CD4-positive, CD25-positive, alpha-beta regulatory T cell (primary cell): Measurements from ENCODE around the gene VDAC1. TPM values are rescaled to one million over a fixed set of nuclear protein-coding genes. Genes with fewer than 3 reads are reported as not detected.
"Not testable (repeated sequence)": the region's sequence is repeated elsewhere in the genome, so short reads cannot be mapped to it uniquely, and the experiment has no call there.

Experiments
- ATAC-seq, 2 donors: fragments of 150-1000 bp; cut with Tn5 transposase; one replicate each; pipeline ENCODE4 v1.10.0; 2021; ENCODE audit warnings: low read depth in 2 of 2, moderate number of reproducible peaks in 2 of 2, moderate library complexity in 1 of 2
- DNase-seq, 3 donors: peaks; one replicate each; pipeline versions ENCODE4 v3.0.0 to v3.0.0-alpha.2; 2012 to 2022; ENCODE audit warnings: mixed read lengths in 1 of 3
- H3K27ac ChIP-seq: one replicate; pipeline ENCODE4 v1.7.0; 2013; ENCODE audit warnings: mild to moderate bottlenecking, low read length; ENCODE audit not compliant: insufficient read depth, poor library complexity, severe bottlenecking
- H3K27me3 ChIP-seq: one replicate; pipeline ENCODE4 v1.7.0; 2013; ENCODE audit warnings: low read length; ENCODE audit not compliant: control insufficient read depth, insufficient read depth
- H3K36me3 ChIP-seq: one replicate; pipeline ENCODE4 v1.7.0; 2013; ENCODE audit warnings: mild to moderate bottlenecking, low read length, moderate library complexity; ENCODE audit not compliant: control insufficient read depth, insufficient read depth
- H3K4me1 ChIP-seq: 2 replicates; pipeline ENCODE4 v1.7.0; 2013; ENCODE audit warnings: mild to moderate bottlenecking, low read length; ENCODE audit not compliant: insufficient read depth, control insufficient read depth, poor library complexity, severe bottlenecking
- H3K4me3 ChIP-seq: one replicate; pipeline ENCODE4 v1.7.0; 2013; ENCODE audit warnings: low read depth, mild to moderate bottlenecking, low read length, moderate library complexity
- H3K9me3 ChIP-seq, 2 experiments: 1 replicate in 1 of 2; 2 replicates in 1 of 2; pipeline ENCODE4 v1.7.0; 2013; ENCODE audit warnings: low read length in 2 of 2, mild to moderate bottlenecking in 1 of 2, moderate library complexity in 1 of 2; ENCODE audit not compliant: control insufficient read depth in 2 of 2
- H3K27ac Mint-ChIP-seq, 3 donors: one replicate each; pipeline ENCODE4 v1.8.0; 2020 to 2022; ENCODE audit warnings: mild to moderate bottlenecking in 3 of 3, mixed read lengths in 3 of 3, moderate library complexity in 2 of 3
- H3K27me3 Mint-ChIP-seq: one replicate; pipeline ENCODE4 v1.8.0; 2022; ENCODE audit warnings: mild to moderate bottlenecking, mixed read lengths
- H3K36me3 Mint-ChIP-seq: one replicate; pipeline ENCODE4 v1.8.0; 2020; ENCODE audit warnings: mixed read lengths
- H3K4me1 Mint-ChIP-seq, 4 donors: one replicate each; pipeline ENCODE4 v1.8.0; 2020 to 2022; ENCODE audit warnings: mixed read lengths in 4 of 4, mild to moderate bottlenecking in 1 of 4
- H3K4me3 Mint-ChIP-seq, 4 donors: one replicate each; pipeline ENCODE4 v1.8.0; 2020 to 2022; ENCODE audit warnings: mild to moderate bottlenecking in 4 of 4, mixed read lengths in 4 of 4, moderate library complexity in 3 of 4
- H3K9me3 Mint-ChIP-seq, 7 donors: one replicate each; pipeline ENCODE4 v1.8.0; 2020 to 2022; ENCODE audit warnings: mixed read lengths in 7 of 7, mild to moderate bottlenecking in 3 of 7, moderate library complexity in 2 of 7
- polyA plus RNA-seq, 4 donors: library from polyadenylated mRNA; unstranded; fragments of 300-500 nt; fragmentation: Illumina TruSeq; gene quantifications; one replicate each; pipeline ENCODE4 v1.2.3, GENCODE V29; 2021
- total RNA-seq: library from RNA; stranded (reverse); gene quantifications from one replicate; pipeline ENCODE4 v1.2.3, GENCODE V29; 2022

Gene VDAC1
- total and polyA plus RNA-seq, 5 donors from 2014 or later = 56.0 to 104 (median 93.9) TPM

- Histone ChIP-seq H3K4me1 (peaks cover 14% of the 10 kb centered on the region), H3K27me3 (no peaks in the 10 kb centered on the region), H3K27ac (no peak overlapping the region), H3K4me3 (no peak overlapping the region), H3K36me3 (peaks cover 36% of the 10 kb centered on the region), H3K9me3 (no peaks in the 10 kb centered on the region)
- ATAC-seq (no peak), DNase-seq (no peak)
- Mint-ChIP-seq H3K27me3 (no peaks in the 10 kb centered on the region), H3K27ac (peak overlapping the region; percentile 63 to 79 (median 68)), H3K4me1 (peaks cover 40 to 52% (median 46%) of the 10 kb centered on the region in 4 donors), H3K36me3 (peaks cover 27% of the 10 kb centered on the region), H3K9me3 (no peaks in the 10 kb centered on the region), H3K4me3 (peak overlapping the region in 2 of 4 donors; percentile 13 to 41)
These were observed 45.1 kb downstream of the VDAC1 start for GRCh38 chr5:133959643-133960042.

- Mint-ChIP-seq H3K4me1 (peaks cover 28 to 36% (median 30%) of the 10 kb centered on the region in 4 donors), H3K4me3 (peak overlapping the region in 3 of 4 donors; percentile 8 to 17 (median 15)), H3K27ac (peak overlapping the region; percentile 73 to 76 (median 74)), H3K36me3 (peaks cover 29% of the 10 kb centered on the region), H3K27me3 (no peaks in the 10 kb centered on the region), H3K9me3 (no peaks in the 10 kb centered on the region)
- peak in 1 of 3 donors; percentile 59 for DNase-seq
- H3K4me1 ChIP-seq = peaks cover 14% of the 10 kb centered on the region
- peaks cover 34% of the 10 kb centered on the region for H3K36me3 ChIP-seq
- H3K27me3 ChIP-seq = no peaks in the 10 kb centered on the region
- ATAC-seq = no peak
- peak overlapping the region; percentile 53 for H3K27ac ChIP-seq
- no peaks in the 10 kb centered on the region for H3K9me3 ChIP-seq
- H3K4me3 ChIP-seq = peak overlapping the region; percentile 45
These were observed 47.2 kb downstream of the VDAC1 start for GRCh38 chr5:133957591-133957990.

GRCh38 chr5:133957080-133957479, 47.7 kb downstream of the VDAC1 start:
- H3K9me3 Mint-ChIP-seq = no peaks in the 10 kb centered on the region
- DNase-seq (no peak), ATAC-seq (no peak)
- peaks cover 34% of the 10 kb centered on the region for H3K36me3 ChIP-seq
- peak overlapping the region; percentile 53 for H3K27ac ChIP-seq
- no peaks in the 10 kb centered on the region for H3K27me3 ChIP-seq
- no peaks in the 10 kb centered on the region for H3K9me3 ChIP-seq
- peak overlapping the region in 1 of 4 donors; percentile 15 for H3K4me3 Mint-ChIP-seq
- H3K4me3 ChIP-seq = peak overlapping the region; percentile 45
- peaks cover 23 to 31% (median 26%) of the 10 kb centered on the region in 4 donors for H3K4me1 Mint-ChIP-seq
- peak overlapping the region; percentile 73 to 76 (median 74) for H3K27ac Mint-ChIP-seq
- peaks cover 29% of the 10 kb centered on the region for H3K36me3 Mint-ChIP-seq
- H3K27me3 Mint-ChIP-seq = no peaks in the 10 kb centered on the region
- peaks cover 14% of the 10 kb centered on the region for H3K4me1 ChIP-seq

GRCh38 chr5:133956196-133956595, 48.6 kb downstream of the VDAC1 start:
- not testable (repeated sequence) for H3K9me3 ChIP-seq, H3K4me3 Mint-ChIP-seq, H3K9me3 Mint-ChIP-seq, DNase-seq, H3K27ac ChIP-seq, H3K27me3 Mint-ChIP-seq, H3K4me3 ChIP-seq, H3K27ac Mint-ChIP-seq, ATAC-seq, H3K27me3 ChIP-seq
- Histone ChIP-seq H3K36me3 (peaks cover 34% of the 10 kb centered on the region), H3K4me1 (peaks cover 14% of the 10 kb centered on the region)
- peaks cover 23 to 29% (median 26%) of the 10 kb centered on the region in 4 donors for H3K4me1 Mint-ChIP-seq
- H3K36me3 Mint-ChIP-seq = peaks cover 29% of the 10 kb centered on the region

GRCh38 chr5:133953568-133954145, 51.1 kb downstream of the VDAC1 start:
- ATAC-seq = no peak
- Mint-ChIP-seq H3K9me3 (no peaks in the 10 kb centered on the region), H3K27me3 (no peaks in the 10 kb centered on the region), H3K4me1 (peaks cover 9 to 15% (median 12%) of the 10 kb centered on the region in 4 donors), H3K36me3 (peaks cover 17% of the 10 kb centered on the region), H3K27ac (no peak overlapping the region), H3K4me3 (no peak overlapping the region)
- Histone ChIP-seq H3K27ac (no peak overlapping the region), H3K9me3 (no peaks in the 10 kb centered on the region), H3K4me1 (peaks cover 14% of the 10 kb centered on the region), H3K4me3 (no peak overlapping the region), H3K27me3 (no peaks in the 10 kb centered on the region), H3K36me3 (peaks cover 21% of the 10 kb centered on the region)
- no peak for DNase-seq

- Histone ChIP-seq H3K9me3 (no peaks in the 10 kb centered on the region), H3K27me3 (no peaks in the 10 kb centered on the region), H3K4me3 (no peak overlapping the region), H3K36me3 (peaks cover 21% of the 10 kb centered on the region), H3K4me1 (peaks cover 10% of the 10 kb centered on the region), H3K27ac (no peak overlapping the region)
- H3K4me1 Mint-ChIP-seq = peaks cover 9 to 14% (median 11%) of the 10 kb centered on the region in 4 donors
- DNase-seq (no peak), ATAC-seq (no peak)
- no peaks in the 10 kb centered on the region for H3K9me3 Mint-ChIP-seq
- no peaks in the 10 kb centered on the region for H3K27me3 Mint-ChIP-seq
- peak overlapping the region in 1 of 3 donors; percentile 23 for H3K27ac Mint-ChIP-seq
- H3K36me3 Mint-ChIP-seq = peaks cover 17% of the 10 kb centered on the region
- H3K4me3 Mint-ChIP-seq = no peak overlapping the region
These were observed 51.8 kb downstream of the VDAC1 start for GRCh38 chr5:133952729-133953567.

- Histone ChIP-seq H3K4me3 (no peak overlapping the region), H3K27ac (no peak overlapping the region), H3K27me3 (peaks cover 3% of the 10 kb centered on the region), H3K36me3 (peaks cover 11% of the 10 kb centered on the region), H3K4me1 (no peaks in the 10 kb centered on the region), H3K9me3 (no peaks in the 10 kb centered on the region)
- no peak for DNase-seq
- H3K4me3 Mint-ChIP-seq = peak overlapping the region in 1 of 4 donors; percentile 47
- no peaks in the 10 kb centered on the region for H3K27me3 Mint-ChIP-seq
- H3K36me3 Mint-ChIP-seq = peaks cover 15% of the 10 kb centered on the region
- no peak overlapping the region for H3K27ac Mint-ChIP-seq
- H3K4me1 Mint-ChIP-seq = peaks cover 0 to 5% (median 0%) of the 10 kb centered on the region in 4 donors
- H3K9me3 Mint-ChIP-seq = no peaks in the 10 kb centered on the region
- no peak for ATAC-seq
These were observed 53.8 kb downstream of the VDAC1 start for GRCh38 chr5:133950821-133951612.
